Right forelimb (tissue), 1 donor: Measurements from ENCODE around the gene MXD4.
"Not testable (repeated sequence)": the region's sequence is repeated elsewhere in the genome, so short reads cannot be mapped to it uniquely, and the experiment has no call there.

Experiments
- DNase-seq: peaks from one replicate; pipeline ENCODE4 v3.0.0-alpha.2; 2018

MXD4 gene

GRCh38 chr4:2219233-2219760 is 42.6 kb downstream of the MXD4 start:
- no peak for DNase-seq

GRCh38 chr4:2218436-2218835 is 43.5 kb downstream of the MXD4 start:
- no peak for DNase-seq

GRCh38 chr4:2217726-2218125 is 44.2 kb downstream of the MXD4 start:
- DNase-seq, result no peak

GRCh38 chr4:2212831-2213230 is 49.1 kb downstream of the MXD4 start:
- no peak for DNase-seq

- not testable (repeated sequence) for DNase-seq
Measured at GRCh38 chr4:2202789-2203188, 59.1 kb downstream of the MXD4 start.
